ENCODE data around the gene POLA2. TPM values are rescaled to one million over a fixed set of nuclear protein-coding genes. Genes with fewer than 3 reads are reported as not detected.

POLA2 gene
- total and polyA plus RNA-seq, 9 of the 15 experiments (the other 6 are each of a cell fraction or from before 2014, with no cell fraction given), result 2.7 to 134 (median 44.4) TPM

DNA sequence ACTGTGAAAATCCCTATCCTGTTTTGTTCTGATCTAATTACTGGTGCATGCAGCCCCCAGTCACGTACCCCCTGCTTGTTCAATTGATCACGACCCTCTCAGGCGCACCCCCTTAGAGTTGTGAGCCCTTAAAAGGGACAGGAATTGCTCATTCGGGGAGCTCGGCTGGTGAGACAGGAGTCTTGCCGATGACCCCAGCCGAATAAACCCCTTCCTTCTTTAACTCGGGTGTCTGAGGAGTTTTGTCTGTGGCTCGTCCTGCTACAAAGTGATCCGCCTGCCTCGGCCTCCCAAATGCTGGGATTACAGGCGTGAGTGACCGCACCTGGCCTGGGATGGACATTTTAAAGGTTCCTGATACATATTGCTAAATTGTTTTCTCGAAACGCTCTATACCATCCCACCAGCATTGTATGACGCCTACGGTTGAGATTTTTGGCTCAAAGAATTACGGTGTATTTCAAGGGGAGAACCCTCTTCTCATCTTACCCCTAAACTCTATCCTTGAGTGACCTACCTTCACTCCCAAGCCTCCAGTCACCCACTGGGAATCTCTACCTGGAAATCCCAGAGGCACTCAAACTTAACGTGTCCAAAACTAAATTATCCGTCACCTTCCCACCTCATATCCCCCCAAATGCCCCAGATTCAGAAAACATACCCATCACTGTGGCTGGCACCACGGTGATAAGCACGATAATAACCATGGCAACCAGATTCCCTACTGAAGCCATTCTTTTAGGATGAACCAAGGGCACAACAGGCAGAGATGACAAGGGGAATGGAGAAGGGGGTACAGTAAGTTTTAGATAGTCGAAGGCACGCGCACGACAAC lies 789 bp upstream of the POLA2 start (continued):
- TF ChIP-seq YY1 (IDR thresholded peaks at IDR 0.05; ENCODE audit: borderline replicate concordance in 1 of 3, control insufficient read depth in 1 of 3, extremely low read depth in 1 of 3, insufficient read depth in 3 of 3, insufficient read length in 1 of 3, insufficient replicate concordance in 2 of 3, low read depth in 1 of 3, low read length in 2 of 3), result no peak
- no peak for TF ChIP-seq TAF1 (IDR thresholded peaks at IDR 0.05; ENCODE audit: control insufficient read depth, extremely low read depth, insufficient read depth, low read length, severe bottlenecking)
- TF ChIP-seq NFRKB (IDR thresholded peaks at IDR 0.05; ENCODE audit: low read depth), result 0 out of 2 replicates have a peak, but pooled peaks have one; percentile 21
- TF ChIP-seq, protein P1, sequence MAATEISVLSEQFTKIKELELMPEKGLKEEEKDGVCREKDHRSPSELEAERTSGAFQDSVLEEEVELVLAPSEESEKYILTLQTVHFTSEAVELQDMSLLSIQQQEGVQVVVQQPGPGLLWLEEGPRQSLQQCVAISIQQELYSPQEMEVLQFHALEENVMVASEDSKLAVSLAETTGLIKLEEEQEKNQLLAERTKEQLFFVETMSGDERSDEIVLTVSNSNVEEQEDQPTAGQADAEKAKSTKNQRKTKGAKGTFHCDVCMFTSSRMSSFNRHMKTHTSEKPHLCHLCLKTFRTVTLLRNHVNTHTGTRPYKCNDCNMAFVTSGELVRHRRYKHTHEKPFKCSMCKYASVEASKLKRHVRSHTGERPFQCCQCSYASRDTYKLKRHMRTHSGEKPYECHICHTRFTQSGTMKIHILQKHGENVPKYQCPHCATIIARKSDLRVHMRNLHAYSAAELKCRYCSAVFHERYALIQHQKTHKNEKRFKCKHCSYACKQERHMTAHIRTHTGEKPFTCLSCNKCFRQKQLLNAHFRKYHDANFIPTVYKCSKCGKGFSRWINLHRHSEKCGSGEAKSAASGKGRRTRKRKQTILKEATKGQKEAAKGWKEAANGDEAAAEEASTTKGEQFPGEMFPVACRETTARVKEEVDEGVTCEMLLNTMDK (IDR thresholded peaks at IDR 0.05; ENCODE audit: borderline replicate concordance, insufficient read depth, low read depth, low read length, poor library complexity, severe bottlenecking), result no peak
- no peak for TF ChIP-seq KLF10 (CRISPR knock-in tag; IDR thresholded peaks at IDR 0.05)
- TF ChIP-seq POLR3G (IDR thresholded peaks at IDR 0.05; ENCODE audit: extremely low read depth, insufficient read length, insufficient replicate concordance), result no peak
- TF ChIP-seq GATA2 (CRISPR knock-in tag; IDR thresholded peaks at IDR 0.05), result 0 out of 2 replicates have a peak, but pooled peaks have one; percentile 38
- TF ChIP-seq POLR2AphosphoS2 (IDR thresholded peaks at IDR 0.05; ENCODE audit: low read length), result no peak
- TF ChIP-seq MBD1 (CRISPR knock-in tag; IDR thresholded peaks at IDR 0.05), result 0 out of 2 replicates have a peak, but pooled peaks have one; percentile 12
- TF ChIP-seq RFX1 (IDR thresholded peaks at IDR 0.05), result peak; percentile 90
- TF ChIP-seq HNRNPH1 (optimal IDR thresholded peaks at IDR 0.05; ENCODE audit: low read depth, low read length), result no peak
- 0 out of 4 replicates have a peak, but pooled peaks of 1 of the 2 experiments have one; percentile 70 for TF ChIP-seq ARNT (IDR thresholded peaks at IDR 0.05)
- TF ChIP-seq RHOXF2B (CRISPR knock-in tag; conservative IDR thresholded peaks at IDR 0.05), result no peak
- TF ChIP-seq HNRNPUL1 (IDR thresholded peaks at IDR 0.05; ENCODE audit: low read length), result no peak
- no peak for TF ChIP-seq PURB (CRISPR knock-in tag; IDR thresholded peaks at IDR 0.05; ENCODE audit: low read depth)
- TF ChIP-seq BCOR (IDR thresholded peaks at IDR 0.05), result 0 out of 2 replicates have a peak, but pooled peaks have one; percentile 44
- TF ChIP-seq CREBBP (IDR thresholded peaks at IDR 0.05; ENCODE audit: low read depth, low read length), result no peak
- TF ChIP-seq, protein P2, sequence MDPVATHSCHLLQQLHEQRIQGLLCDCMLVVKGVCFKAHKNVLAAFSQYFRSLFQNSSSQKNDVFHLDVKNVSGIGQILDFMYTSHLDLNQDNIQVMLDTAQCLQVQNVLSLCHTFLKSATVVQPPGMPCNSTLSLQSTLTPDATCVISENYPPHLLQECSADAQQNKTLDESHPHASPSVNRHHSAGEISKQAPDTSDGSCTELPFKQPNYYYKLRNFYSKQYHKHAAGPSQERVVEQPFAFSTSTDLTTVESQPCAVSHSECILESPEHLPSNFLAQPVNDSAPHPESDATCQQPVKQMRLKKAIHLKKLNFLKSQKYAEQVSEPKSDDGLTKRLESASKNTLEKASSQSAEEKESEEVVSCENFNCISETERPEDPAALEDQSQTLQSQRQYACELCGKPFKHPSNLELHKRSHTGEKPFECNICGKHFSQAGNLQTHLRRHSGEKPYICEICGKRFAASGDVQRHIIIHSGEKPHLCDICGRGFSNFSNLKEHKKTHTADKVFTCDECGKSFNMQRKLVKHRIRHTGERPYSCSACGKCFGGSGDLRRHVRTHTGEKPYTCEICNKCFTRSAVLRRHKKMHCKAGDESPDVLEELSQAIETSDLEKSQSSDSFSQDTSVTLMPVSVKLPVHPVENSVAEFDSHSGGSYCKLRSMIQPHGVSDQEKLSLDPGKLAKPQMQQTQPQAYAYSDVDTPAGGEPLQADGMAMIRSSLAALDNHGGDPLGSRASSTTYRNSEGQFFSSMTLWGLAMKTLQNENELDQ (CRISPR knock-in tag; IDR thresholded peaks at IDR 0.05; ENCODE audit: borderline replicate concordance), result no peak
- TF ChIP-seq ATF7 (IDR thresholded peaks at IDR 0.05), result no peak
- no peak for TF ChIP-seq MAFG (tag; conservative IDR thresholded peaks at IDR 0.05)
- TF ChIP-seq MECOM (CRISPR knock-in tag; IDR thresholded peaks at IDR 0.05), result no peak
